ENCODE data around the gene SLC7A5.
"Not testable (repeated sequence)": the region's sequence is repeated elsewhere in the genome, so short reads cannot be mapped to it uniquely, and the experiment has no call there.

DNA sequence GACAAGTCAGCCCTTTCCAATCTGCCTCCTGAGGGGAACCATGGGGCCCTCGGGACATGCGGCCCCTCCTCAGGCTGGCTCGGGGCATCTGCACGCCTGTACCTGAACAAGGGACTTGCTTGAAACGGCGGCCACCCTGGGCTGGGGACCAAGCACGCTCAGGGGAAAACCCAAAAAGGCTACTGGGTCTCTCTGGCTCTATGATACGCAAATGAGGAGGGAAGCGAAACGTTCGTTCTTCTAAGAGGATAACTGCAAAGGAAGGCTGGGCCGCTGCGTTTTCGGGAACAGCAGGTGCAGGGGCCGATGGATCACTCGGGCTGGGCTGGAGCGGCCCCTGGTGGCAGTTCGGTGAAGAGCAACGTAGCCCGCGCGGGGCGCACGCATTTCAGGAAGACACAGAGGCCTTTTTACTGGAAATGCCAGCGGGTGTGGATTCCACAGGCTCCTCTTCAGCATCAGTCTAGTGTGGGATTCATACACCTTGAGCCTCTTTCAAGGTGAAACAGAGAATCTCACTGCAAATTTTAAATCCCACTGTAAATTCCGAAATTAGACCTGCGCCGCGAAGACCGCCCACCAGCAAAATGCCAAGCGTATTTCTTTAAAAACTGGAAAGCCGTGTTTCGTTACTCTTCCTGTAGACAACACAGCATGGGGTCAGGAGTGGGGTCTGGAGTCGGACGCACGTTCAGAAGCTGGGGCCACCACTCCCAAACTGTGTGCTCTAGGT is 40.1 kb upstream of the SLC7A5 start:
- TF ChIP-seq POLR2AphosphoS5 (IDR thresholded peaks at IDR 0.05; ENCODE audit: low read depth); GABPA (IDR thresholded peaks at IDR 0.05; ENCODE audit: low read depth); SPI1 (IDR thresholded peaks at IDR 0.05; ENCODE audit: borderline replicate concordance, low read depth): not testable (repeated sequence)
- TF ChIP-seq, protein P1, sequence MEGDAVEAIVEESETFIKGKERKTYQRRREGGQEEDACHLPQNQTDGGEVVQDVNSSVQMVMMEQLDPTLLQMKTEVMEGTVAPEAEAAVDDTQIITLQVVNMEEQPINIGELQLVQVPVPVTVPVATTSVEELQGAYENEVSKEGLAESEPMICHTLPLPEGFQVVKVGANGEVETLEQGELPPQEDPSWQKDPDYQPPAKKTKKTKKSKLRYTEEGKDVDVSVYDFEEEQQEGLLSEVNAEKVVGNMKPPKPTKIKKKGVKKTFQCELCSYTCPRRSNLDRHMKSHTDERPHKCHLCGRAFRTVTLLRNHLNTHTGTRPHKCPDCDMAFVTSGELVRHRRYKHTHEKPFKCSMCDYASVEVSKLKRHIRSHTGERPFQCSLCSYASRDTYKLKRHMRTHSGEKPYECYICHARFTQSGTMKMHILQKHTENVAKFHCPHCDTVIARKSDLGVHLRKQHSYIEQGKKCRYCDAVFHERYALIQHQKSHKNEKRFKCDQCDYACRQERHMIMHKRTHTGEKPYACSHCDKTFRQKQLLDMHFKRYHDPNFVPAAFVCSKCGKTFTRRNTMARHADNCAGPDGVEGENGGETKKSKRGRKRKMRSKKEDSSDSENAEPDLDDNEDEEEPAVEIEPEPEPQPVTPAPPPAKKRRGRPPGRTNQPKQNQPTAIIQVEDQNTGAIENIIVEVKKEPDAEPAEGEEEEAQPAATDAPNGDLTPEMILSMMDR (IDR thresholded peaks at IDR 0.05; ENCODE audit: insufficient read depth, low read length), result peak; percentile 23
- TF ChIP-seq, protein P2, sequence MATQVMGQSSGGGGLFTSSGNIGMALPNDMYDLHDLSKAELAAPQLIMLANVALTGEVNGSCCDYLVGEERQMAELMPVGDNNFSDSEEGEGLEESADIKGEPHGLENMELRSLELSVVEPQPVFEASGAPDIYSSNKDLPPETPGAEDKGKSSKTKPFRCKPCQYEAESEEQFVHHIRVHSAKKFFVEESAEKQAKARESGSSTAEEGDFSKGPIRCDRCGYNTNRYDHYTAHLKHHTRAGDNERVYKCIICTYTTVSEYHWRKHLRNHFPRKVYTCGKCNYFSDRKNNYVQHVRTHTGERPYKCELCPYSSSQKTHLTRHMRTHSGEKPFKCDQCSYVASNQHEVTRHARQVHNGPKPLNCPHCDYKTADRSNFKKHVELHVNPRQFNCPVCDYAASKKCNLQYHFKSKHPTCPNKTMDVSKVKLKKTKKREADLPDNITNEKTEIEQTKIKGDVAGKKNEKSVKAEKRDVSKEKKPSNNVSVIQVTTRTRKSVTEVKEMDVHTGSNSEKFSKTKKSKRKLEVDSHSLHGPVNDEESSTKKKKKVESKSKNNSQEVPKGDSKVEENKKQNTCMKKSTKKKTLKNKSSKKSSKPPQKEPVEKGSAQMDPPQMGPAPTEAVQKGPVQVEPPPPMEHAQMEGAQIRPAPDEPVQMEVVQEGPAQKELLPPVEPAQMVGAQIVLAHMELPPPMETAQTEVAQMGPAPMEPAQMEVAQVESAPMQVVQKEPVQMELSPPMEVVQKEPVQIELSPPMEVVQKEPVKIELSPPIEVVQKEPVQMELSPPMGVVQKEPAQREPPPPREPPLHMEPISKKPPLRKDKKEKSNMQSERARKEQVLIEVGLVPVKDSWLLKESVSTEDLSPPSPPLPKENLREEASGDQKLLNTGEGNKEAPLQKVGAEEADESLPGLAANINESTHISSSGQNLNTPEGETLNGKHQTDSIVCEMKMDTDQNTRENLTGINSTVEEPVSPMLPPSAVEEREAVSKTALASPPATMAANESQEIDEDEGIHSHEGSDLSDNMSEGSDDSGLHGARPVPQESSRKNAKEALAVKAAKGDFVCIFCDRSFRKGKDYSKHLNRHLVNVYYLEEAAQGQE (IDR thresholded peaks at IDR 0.05; ENCODE audit: insufficient replicate concordance, low read depth), result not testable (repeated sequence)

Data from HL-60 (cell line).